Uterus (tissue), 4 donors: ENCODE results near the gene CLPTM1L. TPM values are rescaled to one million over a fixed set of nuclear protein-coding genes. Genes with fewer than 3 reads are reported as not detected.
"Not testable (repeated sequence)": the region's sequence is repeated elsewhere in the genome, so short reads cannot be mapped to it uniquely, and the experiment has no call there.

Experiments used
- DNase-seq, 2 donors: peaks; one replicate each; pipeline ENCODE4 v3.0.0-alpha.2; 2019 to 2020
- H3K27ac ChIP-seq, 2 donors: fragments of 200-600 bp; sonication (generic); 1 replicate in 1 of 2; 2 replicates in 1 of 2; pipeline ENCODE4 v1.5.1; 2016 to 2018
- H3K27me3 ChIP-seq, 2 donors: fragments of 200-600 bp; sonication (generic); one replicate each; pipeline ENCODE4 v1.5.1; 2018 to 2019; ENCODE audit warnings: control low read depth in 1 of 2
- H3K36me3 ChIP-seq, 2 donors: fragments of 200-600 bp; sonication (generic); one replicate each; pipeline ENCODE4 v1.5.1; 2019; ENCODE audit warnings: control low read depth in 1 of 2
- H3K4me1 ChIP-seq, 2 donors: fragments of 200-600 bp; sonication (generic); one replicate each; pipeline ENCODE4 v1.5.1; 2018 to 2019; ENCODE audit warnings: control low read depth in 1 of 2
- H3K4me3 ChIP-seq, 2 donors: fragments of 200-600 bp; sonication (generic); 1 replicate in 1 of 2; 2 replicates in 1 of 2; pipeline ENCODE4 v1.5.1; 2018 to 2019; ENCODE audit warnings: mild to moderate bottlenecking in 1 of 2
- H3K9me3 ChIP-seq, 2 donors: fragments of 200-600 bp; sonication (generic); one replicate each; pipeline ENCODE4 v1.5.1; 2019; ENCODE audit warnings: control low read depth in 1 of 2
- CTCF ChIP-seq, 4 experiments: fragments of 200-600 bp in 2 of 4; fragments of 450-650 bp in 2 of 4; sonication (generic) in 2 of 4; IDR thresholded peaks; one replicate each; pipeline ENCODE4 v1.5.1; 2016 to 2019; ENCODE audit warnings: antibody characterized with exemption in 4 of 4, mild to moderate bottlenecking in 2 of 4, moderate library complexity in 1 of 4
- POLR2A ChIP-seq, 2 donors: fragments of 450-650 bp; IDR thresholded peaks; one replicate each; pipeline ENCODE4 v1.6.1; 2016; ENCODE audit warnings: antibody characterized with exemption in 2 of 2, mild to moderate bottlenecking in 1 of 2, moderate library complexity in 1 of 2
- intact Hi-C: fragments of 100-400 bp; cut with DNase I; formaldehyde crosslinking; loops from one replicate; pipeline ENCODE4 v1.15.1; 2023; ENCODE audit warnings: low total_unique reads
- total RNA-seq, 4 donors: library from RNA; depleted of rRNA in 3 of 4; stranded (reverse); fragments of >200 nt in 3 of 4; gene quantifications; one replicate each; pipeline versions ENCODE4 v1.1.0 to v1.2.4, GENCODE V29; 2014 to 2023
- donor health status: DM: yes; HTN: yes; CAD: no.

Gene CLPTM1L
- total RNA-seq, 4 donors from 2014 or later, result 63.2 to 74.3 (median 71.1) TPM

DNA sequence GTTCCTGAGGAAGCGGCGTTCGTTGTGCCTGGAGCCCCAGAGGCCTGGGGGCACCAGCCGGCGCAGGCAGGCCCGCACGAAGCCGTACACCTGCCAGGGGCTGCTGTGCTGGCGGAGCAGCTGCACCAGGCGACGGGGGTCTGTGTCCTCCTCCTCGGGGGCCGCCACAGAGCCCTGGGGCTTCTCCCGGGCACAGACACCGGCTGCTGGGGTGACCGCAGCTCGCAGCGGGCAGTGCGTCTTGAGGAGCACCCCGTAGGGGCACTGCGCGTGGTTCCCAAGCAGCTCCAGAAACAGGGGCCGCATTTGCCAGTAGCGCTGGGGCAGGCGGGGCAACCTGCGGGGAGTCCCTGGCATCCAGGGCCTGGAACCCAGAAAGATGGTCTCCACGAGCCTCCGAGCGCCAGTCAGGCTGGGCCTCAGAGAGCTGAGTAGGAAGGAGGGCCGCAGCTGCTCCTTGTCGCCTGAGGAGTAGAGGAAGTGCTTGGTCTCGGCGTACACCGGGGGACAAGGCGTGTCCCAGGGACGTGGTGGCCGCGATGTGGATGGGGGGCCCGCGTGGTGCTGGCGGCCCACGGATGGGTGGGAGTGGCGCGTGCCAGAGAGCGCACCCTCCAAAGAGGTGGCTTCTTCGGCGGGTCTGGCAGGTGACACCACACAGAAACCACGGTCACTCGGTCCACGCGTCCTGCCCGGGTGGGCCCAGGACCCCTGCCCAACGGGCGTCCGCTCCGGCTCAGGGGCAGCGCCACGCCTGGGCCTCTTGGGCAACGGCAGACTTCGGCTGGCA, 51.3 kb downstream of the CLPTM1L start:
- TF ChIP-seq POLR2A (IDR thresholded peaks at IDR 0.05) (no peak), CTCF (IDR thresholded peaks at IDR 0.05) (no peak)
- intact Hi-C loops, result no loop called here
- Histone ChIP-seq H3K27ac (no peak overlapping the region), H3K4me1 (peaks cover 0 to 5% of the 10 kb centered on the region in 2 donors), H3K4me3 (no peak overlapping the region), H3K36me3 (no peaks in the 10 kb centered on the region), H3K9me3 (no peaks in the 10 kb centered on the region), H3K27me3 (no peaks in the 10 kb centered on the region)
- DNase-seq, result no peak

DNA sequence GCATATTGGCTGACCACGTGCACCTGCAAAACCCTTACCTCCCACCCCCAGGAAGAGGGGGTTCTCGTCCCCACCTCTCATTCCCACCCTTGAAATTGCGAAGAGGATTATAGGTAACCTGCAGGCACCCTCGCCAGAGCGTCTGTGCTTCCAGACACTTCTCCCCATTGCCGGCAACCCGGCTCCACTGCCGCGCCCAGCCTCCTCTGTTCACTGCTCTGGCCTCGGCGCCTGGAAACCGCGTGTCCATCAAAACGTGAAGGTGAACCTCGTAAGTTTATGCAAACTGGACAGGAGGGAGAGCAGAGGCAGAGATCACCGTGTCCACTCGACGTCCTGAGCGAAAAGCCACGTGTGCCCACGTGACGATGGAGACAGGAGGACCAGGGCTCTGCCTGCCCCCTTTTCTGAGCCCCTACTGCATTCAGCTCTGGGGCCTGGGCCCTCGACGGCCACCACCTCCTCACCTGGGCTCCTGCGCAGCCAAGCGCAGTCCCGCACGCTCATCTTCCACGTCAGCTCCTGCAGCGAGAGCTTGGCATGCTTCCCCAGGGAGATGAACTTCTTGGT, 52.0 kb downstream of the CLPTM1L start:
- H3K4me1 ChIP-seq, result peaks cover 0 to 5% of the 10 kb centered on the region in 2 donors
- H3K9me3 ChIP-seq, result no peaks in the 10 kb centered on the region
- H3K36me3 ChIP-seq, result no peaks in the 10 kb centered on the region
- intact Hi-C loops, result no loop called here
- no peak overlapping the region for H3K27ac ChIP-seq
- H3K4me3 ChIP-seq, result no peak overlapping the region
- no peak for TF ChIP-seq POLR2A (IDR thresholded peaks at IDR 0.05)
- no peak for TF ChIP-seq CTCF (IDR thresholded peaks at IDR 0.05)
- DNase-seq, result no peak
- no peaks in the 10 kb centered on the region for H3K27me3 ChIP-seq

- no peak for DNase-seq
- TF ChIP-seq CTCF (IDR thresholded peaks at IDR 0.05) (no peak), POLR2A (IDR thresholded peaks at IDR 0.05) (no peak)
- intact Hi-C loops, result no loop called here
- Histone ChIP-seq H3K9me3 (no peaks in the 10 kb centered on the region), H3K27me3 (no peaks in the 10 kb centered on the region), H3K27ac (no peak overlapping the region), H3K36me3 (no peaks in the 10 kb centered on the region), H3K4me3 (no peak overlapping the region), H3K4me1 (peaks cover 0 to 5% of the 10 kb centered on the region in 2 donors)
Observed at GRCh38 chr5:1292139-1292538, 52.8 kb downstream of the CLPTM1L start.

DNA sequence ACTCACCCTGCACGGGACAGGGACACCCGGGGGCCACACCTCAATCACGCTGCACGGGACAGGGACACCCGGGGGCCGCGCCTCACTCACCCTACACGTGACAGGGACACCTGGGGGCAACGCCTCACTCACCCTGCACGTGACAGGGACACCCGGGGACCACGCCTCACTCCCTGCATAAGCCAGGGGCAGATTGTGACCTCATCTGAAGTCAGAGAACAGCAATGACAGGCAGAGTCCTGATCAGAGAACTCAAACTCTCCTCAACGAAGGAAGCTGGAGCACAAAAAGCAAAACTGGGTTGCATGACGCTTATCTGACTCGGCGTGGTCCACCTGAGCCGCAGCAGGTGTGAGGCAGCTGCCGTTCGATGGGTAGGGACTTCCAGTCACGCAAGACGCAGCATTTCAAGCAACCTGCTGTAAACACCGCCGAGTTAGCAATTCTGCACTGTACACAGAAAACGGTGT, 53.3 kb downstream of the CLPTM1L start:
- TF ChIP-seq POLR2A (IDR thresholded peaks at IDR 0.05), result no peak
- TF ChIP-seq CTCF (IDR thresholded peaks at IDR 0.05), result no peak
- Histone ChIP-seq H3K4me1 (peaks cover 0 to 5% of the 10 kb centered on the region in 2 donors), H3K27me3 (no peaks in the 10 kb centered on the region), H3K36me3 (no peaks in the 10 kb centered on the region), H3K27ac (no peak overlapping the region), H3K9me3 (no peaks in the 10 kb centered on the region), H3K4me3 (no peak overlapping the region)
- no peak for DNase-seq
- intact Hi-C loops, result no loop called here

DNA sequence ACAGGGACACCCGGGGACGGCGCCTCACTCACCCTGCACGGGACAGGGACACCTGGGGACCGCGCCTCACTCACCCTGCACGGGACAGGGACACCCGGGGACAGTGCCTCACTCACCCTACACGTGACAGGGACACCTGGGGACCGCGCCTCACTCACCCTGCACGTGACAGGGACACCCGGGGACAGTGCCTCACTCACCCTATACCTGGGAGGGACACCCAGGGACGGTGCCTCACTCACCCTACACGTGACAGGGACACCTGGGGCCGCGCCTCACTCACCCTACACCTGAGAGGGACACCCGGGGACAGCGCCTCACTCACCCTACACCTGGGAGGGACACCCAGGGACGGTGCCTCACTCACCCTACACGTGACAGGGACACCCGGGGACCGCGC, 53.9 kb downstream of the CLPTM1L start:
- H3K36me3 ChIP-seq, H3K9me3 ChIP-seq, H3K27ac ChIP-seq, H3K4me3 ChIP-seq, H3K4me1 ChIP-seq, intact Hi-C loops, H3K27me3 ChIP-seq, DNase-seq: not testable (repeated sequence)

DNA sequence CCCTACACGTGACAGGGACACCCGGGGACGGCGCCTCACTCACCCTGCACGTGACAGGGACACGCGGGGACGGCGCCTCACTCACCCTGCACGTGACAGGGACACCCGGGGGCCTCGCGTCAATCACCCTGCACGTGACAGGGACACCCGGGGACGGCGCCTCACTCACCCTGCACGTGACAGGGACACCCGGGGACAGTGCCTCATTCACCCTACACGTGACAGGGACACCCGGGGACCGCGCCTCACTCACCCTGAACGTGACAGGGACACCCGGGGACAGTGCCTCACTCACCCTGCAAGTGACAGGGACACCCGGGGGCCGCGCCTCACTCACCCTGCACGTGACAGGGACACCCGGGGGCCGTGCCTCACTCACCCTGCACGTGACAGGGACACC, 55.3 kb downstream of the CLPTM1L start:
- H3K9me3 ChIP-seq, H3K4me3 ChIP-seq, H3K27me3 ChIP-seq, intact Hi-C loops, H3K4me1 ChIP-seq, DNase-seq, H3K36me3 ChIP-seq, H3K27ac ChIP-seq: not testable (repeated sequence)
